ENCODE results near the gene TP73. TPM values are rescaled to one million over a fixed set of nuclear protein-coding genes. Genes with fewer than 3 reads are reported as not detected.

TP73 gene
- total and polyA plus RNA-seq, 2 donors (not counting 1 experiment from before 2014, with no cell fraction given): 1.2 to 2.4 TPM

DNA sequence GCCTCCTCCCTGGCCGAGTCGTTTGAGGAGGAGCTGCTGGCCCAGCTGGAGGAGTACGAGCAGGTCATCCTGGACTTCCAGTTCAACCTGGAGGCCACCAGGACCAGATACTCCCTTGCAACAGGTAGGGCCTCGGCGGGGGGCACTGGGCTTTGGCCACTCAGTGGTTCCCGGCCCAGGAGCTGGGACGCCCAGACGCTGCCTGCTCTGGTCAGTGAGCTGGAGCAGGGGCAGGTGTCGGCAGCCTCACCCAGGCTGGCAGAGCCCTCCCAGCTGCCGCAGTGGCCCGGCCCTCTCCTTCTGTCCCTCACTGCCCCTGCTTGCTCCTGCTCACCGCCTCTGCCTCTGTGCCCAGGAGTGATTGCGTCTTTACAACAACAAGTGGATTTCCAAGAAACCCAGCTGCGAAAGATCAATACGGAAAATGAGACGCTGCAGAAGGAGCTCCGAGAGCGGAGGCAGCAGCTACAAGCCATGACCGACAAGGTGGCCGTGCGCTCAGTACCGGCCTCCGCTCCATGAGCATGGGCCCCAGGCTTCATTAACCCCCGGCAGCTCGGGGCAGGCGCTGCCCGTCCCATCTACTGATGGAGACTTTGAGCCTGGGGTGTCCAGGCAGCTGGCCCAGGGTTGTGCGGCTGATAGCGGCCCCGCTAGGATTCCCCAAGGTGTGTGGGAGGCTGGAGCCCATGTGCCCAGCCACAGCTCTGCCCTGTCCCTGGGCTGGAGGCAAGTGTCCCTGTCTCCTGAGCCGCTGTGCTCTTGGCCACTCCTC, 111.2 kb downstream of the TP73 start:
- H3K27me3 ChIP-seq (replicated peaks in 1 of 4; ENCODE audit: control extremely low read depth in 1 of 4, control insufficient read depth in 3 of 4, insufficient read depth in 4 of 4, low read length in 3 of 4): peaks cover 0 to 5% (median 0%) of the 10 kb centered on the region in 4 experiments
- Mint-ChIP-seq H3K27ac (no peak overlapping the region), H3K9me3 (ENCODE audit: insufficient read depth) (no peaks in the 10 kb centered on the region), H3K27me3 (peaks cover 50% of the 10 kb centered on the region), H3K4me3 (no peak overlapping the region), H3K4me1 (no peaks in the 10 kb centered on the region)
- no peaks in the 10 kb centered on the region for H4K20me1 ChIP-seq (ENCODE audit: control insufficient read depth, insufficient read depth, low read length, poor library complexity, severe bottlenecking)
- H3K27ac ChIP-seq (ENCODE audit: low read length in 2 of 2): no peak overlapping the region
- ATAC-seq (ENCODE audit: low read depth) (no peak), DNase-seq (no peak)
- no peaks in the 10 kb centered on the region for H3K79me2 ChIP-seq (ENCODE audit: control insufficient read depth, insufficient read depth, low read length)
- no peaks in the 10 kb centered on the region for H3K36me3 ChIP-seq (replicated peaks in 1 of 2; ENCODE audit: control extremely low read depth in 1 of 2, control insufficient read depth in 1 of 2, extremely low read depth in 1 of 2, insufficient read depth in 2 of 2, low read length in 1 of 2)
- no peak overlapping the region for H2AFZ ChIP-seq (ENCODE audit: insufficient read depth, low read depth, low read length, poor library complexity, severe bottlenecking)
- no peak overlapping the region for H3K4me2 ChIP-seq (replicated peaks; ENCODE audit: low read depth, low read length, poor library complexity, severe bottlenecking)
- no peak overlapping the region for H3K4me3 ChIP-seq (ENCODE audit: control extremely low read depth in 1 of 5, extremely low read depth in 1 of 5, insufficient read depth in 1 of 5, low read depth in 2 of 5, low read length in 4 of 5)
- ChIA-PET POLR2A (no interaction called here), CTCF (no interaction called here)
- H3K4me1 ChIP-seq (ENCODE audit: control insufficient read depth in 2 of 2, insufficient read depth in 2 of 2, low read length in 2 of 2): no peaks in the 10 kb centered on the region
- intact Hi-C loops (cut with micrococcal nuclease): no loop called here
- H3K9me3 ChIP-seq (ENCODE audit: control extremely low read depth in 1 of 3, control insufficient read depth in 2 of 3, insufficient read depth in 1 of 3, low read length in 2 of 3): peaks cover 0 to 12% (median 0%) of the 10 kb centered on the region in 3 donors
- H3K9ac ChIP-seq (ENCODE audit: low read length): no peak overlapping the region
- TF ChIP-seq, protein P1, sequence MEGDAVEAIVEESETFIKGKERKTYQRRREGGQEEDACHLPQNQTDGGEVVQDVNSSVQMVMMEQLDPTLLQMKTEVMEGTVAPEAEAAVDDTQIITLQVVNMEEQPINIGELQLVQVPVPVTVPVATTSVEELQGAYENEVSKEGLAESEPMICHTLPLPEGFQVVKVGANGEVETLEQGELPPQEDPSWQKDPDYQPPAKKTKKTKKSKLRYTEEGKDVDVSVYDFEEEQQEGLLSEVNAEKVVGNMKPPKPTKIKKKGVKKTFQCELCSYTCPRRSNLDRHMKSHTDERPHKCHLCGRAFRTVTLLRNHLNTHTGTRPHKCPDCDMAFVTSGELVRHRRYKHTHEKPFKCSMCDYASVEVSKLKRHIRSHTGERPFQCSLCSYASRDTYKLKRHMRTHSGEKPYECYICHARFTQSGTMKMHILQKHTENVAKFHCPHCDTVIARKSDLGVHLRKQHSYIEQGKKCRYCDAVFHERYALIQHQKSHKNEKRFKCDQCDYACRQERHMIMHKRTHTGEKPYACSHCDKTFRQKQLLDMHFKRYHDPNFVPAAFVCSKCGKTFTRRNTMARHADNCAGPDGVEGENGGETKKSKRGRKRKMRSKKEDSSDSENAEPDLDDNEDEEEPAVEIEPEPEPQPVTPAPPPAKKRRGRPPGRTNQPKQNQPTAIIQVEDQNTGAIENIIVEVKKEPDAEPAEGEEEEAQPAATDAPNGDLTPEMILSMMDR (IDR thresholded peaks at IDR 0.05): no peak
- TF ChIP-seq EZH2 (IDR thresholded peaks at IDR 0.05; ENCODE audit: borderline replicate concordance, insufficient read depth, low read depth, low read length, poor library complexity, severe bottlenecking): no peak
- 94% methylated on average over 31 of the region's 31 CpGs for WGBS (ENCODE audit: insufficient coverage)

DNA sequence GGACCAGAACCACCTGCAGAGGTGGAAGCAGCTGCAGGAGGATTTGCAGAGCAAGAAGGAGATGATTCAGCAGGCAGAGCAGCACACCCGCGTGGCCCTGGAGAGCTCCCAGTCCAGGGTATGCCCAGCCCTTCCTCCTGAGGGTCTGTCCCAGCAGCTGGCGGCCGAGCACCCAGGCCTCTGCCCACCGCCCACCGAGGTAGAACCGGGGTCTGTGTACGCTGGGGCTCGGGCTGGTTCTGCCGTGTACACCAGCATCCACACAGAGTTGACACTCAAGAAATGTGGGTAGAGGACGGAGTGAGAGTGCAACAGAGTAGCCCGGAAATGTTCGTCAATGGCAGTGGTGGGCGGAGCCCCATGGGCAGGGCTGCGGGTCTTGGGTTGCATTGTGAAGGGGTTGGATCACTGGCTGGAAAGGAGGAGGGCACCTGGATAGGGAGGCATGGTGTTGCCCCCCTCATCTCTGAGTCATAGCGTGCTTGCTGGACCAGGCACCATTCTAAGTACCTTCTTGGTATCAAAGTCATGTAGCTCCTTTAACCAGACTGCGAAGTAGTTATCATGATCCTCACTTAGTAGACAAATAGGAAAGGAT, 115.1 kb downstream of the TP73 start:
- Histone ChIP-seq H2AFZ (ENCODE audit: insufficient read depth, low read depth, low read length, poor library complexity, severe bottlenecking) (no peak overlapping the region), H3K36me3 (replicated peaks in 1 of 2; ENCODE audit: control extremely low read depth in 1 of 2, control insufficient read depth in 1 of 2, extremely low read depth in 1 of 2, insufficient read depth in 2 of 2, low read length in 1 of 2) (no peaks in the 10 kb centered on the region), H3K9ac (ENCODE audit: low read length) (no peak overlapping the region), H4K20me1 (ENCODE audit: control insufficient read depth, insufficient read depth, low read length, poor library complexity, severe bottlenecking) (no peaks in the 10 kb centered on the region), H3K27me3 (replicated peaks in 1 of 4; ENCODE audit: control extremely low read depth in 1 of 4, control insufficient read depth in 3 of 4, insufficient read depth in 4 of 4, low read length in 3 of 4) (no peaks in the 10 kb centered on the region), H3K4me3 (ENCODE audit: control extremely low read depth in 1 of 5, extremely low read depth in 1 of 5, insufficient read depth in 1 of 5, low read depth in 2 of 5, low read length in 4 of 5) (no peak overlapping the region), H3K9me3 (ENCODE audit: control extremely low read depth in 1 of 3, control insufficient read depth in 2 of 3, insufficient read depth in 1 of 3, low read length in 2 of 3) (peaks cover 0 to 3% (median 0%) of the 10 kb centered on the region in 3 donors), H3K4me1 (ENCODE audit: control insufficient read depth in 2 of 2, insufficient read depth in 2 of 2, low read length in 2 of 2) (peaks cover 7 to 11% of the 10 kb centered on the region in 2 donors), H3K79me2 (ENCODE audit: control insufficient read depth, insufficient read depth, low read length) (no peaks in the 10 kb centered on the region), H3K4me2 (replicated peaks; ENCODE audit: low read depth, low read length, poor library complexity, severe bottlenecking) (no peak overlapping the region), H3K27ac (ENCODE audit: low read length in 2 of 2) (no peak overlapping the region)
- no peaks in the 10 kb centered on the region for H3K9me3 Mint-ChIP-seq (ENCODE audit: insufficient read depth)
- DNase-seq: no peak
- ChIA-PET CTCF (interaction anchor here (0.7 to 1.4 kb wide), 2 partner anchors 37 to 43 kb away, joined by 4 read pairs; no protein-coding TSS in a partner anchor), POLR2A (no interaction called here)
- no peak overlapping the region for H3K4me3 Mint-ChIP-seq
- TF ChIP-seq EZH2 (IDR thresholded peaks at IDR 0.05; ENCODE audit: borderline replicate concordance, insufficient read depth, low read depth, low read length, poor library complexity, severe bottlenecking): no peak
- TF ChIP-seq, protein P1 (IDR thresholded peaks at IDR 0.05): no peak
- H3K27ac Mint-ChIP-seq: no peak overlapping the region
- 96% methylated on average over 13 of the region's 17 CpGs for WGBS (ENCODE audit: insufficient coverage)
- intact Hi-C loops (cut with micrococcal nuclease): no loop called here
- ATAC-seq (ENCODE audit: low read depth): no peak
- H3K27me3 Mint-ChIP-seq: peaks cover 28% of the 10 kb centered on the region
- peaks cover 8% of the 10 kb centered on the region for H3K4me1 Mint-ChIP-seq

Measured in B cell (primary cell).